HG03025 (cell line): Measurements from ENCODE around the gene JAM3.

Source experiments
- ATAC-seq: cut with Tn5 transposase; IDR thresholded peaks from one replicate; pipeline ENCODE4 v1.9.1; 2021; ENCODE audit warnings: mild to moderate bottlenecking, moderate library complexity; ENCODE audit not compliant: unreplicated experiment, low FRiP score

Gene JAM3

GRCh38 chr11:134140961-134141490, 72.2 kb downstream of the JAM3 start:
- no peak for ATAC-seq

GRCh38 chr11:134142536-134142935, 73.7 kb downstream of the JAM3 start:
- ATAC-seq = no peak

- no peak for ATAC-seq
Measured at GRCh38 chr11:134143801-134144200, 74.9 kb downstream of the JAM3 start.

- no peak for ATAC-seq
Measured at GRCh38 chr11:134144744-134145143, 75.9 kb downstream of the JAM3 start.

GRCh38 chr11:134145715-134146114, 76.8 kb downstream of the JAM3 start:
- ATAC-seq = no peak

- no peak for ATAC-seq
Measured at GRCh38 chr11:134146598-134146997, 77.7 kb downstream of the JAM3 start.

- no peak for ATAC-seq
Measured at GRCh38 chr11:134149371-134149770, 80.5 kb downstream of the JAM3 start.

GRCh38 chr11:134150195-134150903, 81.5 kb downstream of the JAM3 start:
- no peak for ATAC-seq

- no peak for ATAC-seq
Measured at GRCh38 chr11:134151083-134151747, 82.3 kb downstream of the JAM3 start.

GRCh38 chr11:134152696-134153095, 83.8 kb downstream of the JAM3 start:
- no peak for ATAC-seq

- no peak for ATAC-seq
Measured at GRCh38 chr11:134153147-134153905, 84.5 kb downstream of the JAM3 start.

- no peak for ATAC-seq
Measured at GRCh38 chr11:134154441-134154840, 85.6 kb downstream of the JAM3 start.

GRCh38 chr11:134155456-134155855, 86.6 kb downstream of the JAM3 start:
- ATAC-seq = no peak

- no peak for ATAC-seq
Measured at GRCh38 chr11:134155946-134156865, 87.3 kb downstream of the JAM3 start.

GRCh38 chr11:134157451-134157850, 88.6 kb downstream of the JAM3 start:
- no peak for ATAC-seq

- ATAC-seq = no peak
Measured at GRCh38 chr11:134158023-134158422, 89.2 kb downstream of the JAM3 start.

GRCh38 chr11:134159652-134160051, 90.8 kb downstream of the JAM3 start:
- no peak for ATAC-seq

- ATAC-seq = no peak
Measured at GRCh38 chr11:134164490-134165370, 95.9 kb downstream of the JAM3 start.
